ENCODE measurements around the gene CYB5D1.

GRCh38 chr17:7852262-7852670 lies 5.5 kb upstream of the CYB5D1 start:
- TF ChIP-seq CTCF (IDR thresholded peaks at IDR 0.05; ENCODE audit: insufficient read depth, low read depth, low read length) (no peak), EZH2 (IDR thresholded peaks at IDR 0.05; ENCODE audit: insufficient read depth, low read length) (no peak)

Measured in astrocyte (in vitro differentiated cells and primary cell).